Mesenteric fat pad (tissue), 1 donor: ENCODE measurements around the gene OR1F1. TPM values are rescaled to one million over a fixed set of nuclear protein-coding genes. Genes with fewer than 3 reads are reported as not detected.
"Not testable (repeated sequence)": the region's sequence is repeated elsewhere in the genome, so short reads cannot be mapped to it uniquely, and the experiment has no call there.

ENCODE experiments used
- DNase-seq: peaks from one replicate; pipeline ENCODE4 v3.0.0-alpha.2; 2020; ENCODE audit warnings: low spot score
- long read RNA-seq: library from polyadenylated mRNA; unstranded; transcript quantifications from one replicate; pipeline ENCODE4 v2.0.0, GENCODE V29; 2020
- total RNA-seq: library from RNA; stranded (reverse); fragmentation: NEBNext Ultra II Directional; extraction: Animal tissue kit (Norgen Biotek cat#: 25700); gene quantifications from one replicate; pipeline ENCODE4 v1.2.1, GENCODE V29; 2021
- donor health status: DM: yes; HTN: yes; CAD: no.

The OR1F1 gene
- total RNA-seq = not detected
- long read RNA-seq = 0 reads

DNA sequence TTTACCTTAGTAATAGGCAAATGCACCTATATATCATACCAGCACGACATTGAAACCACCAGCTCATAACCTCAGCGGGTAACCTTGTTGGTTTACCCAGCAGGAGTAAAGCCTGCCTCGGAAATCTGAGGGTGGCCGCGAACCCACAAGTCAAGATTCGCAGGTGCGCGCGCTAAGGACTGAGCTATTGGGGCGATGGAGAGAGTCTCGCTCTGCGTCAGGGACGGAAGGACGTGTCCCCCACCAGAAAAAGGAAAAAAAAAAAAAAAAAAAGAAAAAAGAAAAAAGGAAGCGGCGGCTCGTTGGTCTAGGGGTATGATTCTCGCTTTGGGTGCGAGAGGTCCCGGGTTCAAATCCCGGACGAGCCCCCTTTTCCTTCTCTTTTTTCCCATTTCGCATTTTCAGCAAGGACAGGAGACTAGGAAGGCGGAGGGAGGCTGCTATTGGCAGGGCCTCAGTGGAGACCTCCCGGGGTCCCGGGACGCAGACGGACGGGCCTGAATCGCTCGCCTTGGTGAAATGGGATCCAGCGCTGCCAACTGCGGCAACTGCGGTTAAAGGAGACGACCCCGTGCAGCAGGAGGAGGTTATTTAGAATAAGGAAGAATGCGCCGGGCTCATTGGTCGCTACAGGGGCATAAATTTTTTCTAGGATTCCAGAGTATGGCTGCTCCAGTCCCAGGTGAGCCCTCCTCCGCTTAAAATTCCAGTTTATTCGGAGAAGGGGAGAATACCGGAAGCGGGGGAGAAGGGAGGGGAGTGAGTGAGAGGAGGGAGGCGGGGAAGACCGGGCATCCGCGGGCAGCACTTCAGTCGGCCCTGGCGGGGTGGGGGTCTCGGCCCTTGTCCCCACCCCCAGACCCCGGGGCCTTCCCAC, at the start of gene OR1F1:
Gene OR1F1 (plus strand): TSS at position 407 of the 877 bp plus-strand sequence.
- no peak for DNase-seq

DNA sequence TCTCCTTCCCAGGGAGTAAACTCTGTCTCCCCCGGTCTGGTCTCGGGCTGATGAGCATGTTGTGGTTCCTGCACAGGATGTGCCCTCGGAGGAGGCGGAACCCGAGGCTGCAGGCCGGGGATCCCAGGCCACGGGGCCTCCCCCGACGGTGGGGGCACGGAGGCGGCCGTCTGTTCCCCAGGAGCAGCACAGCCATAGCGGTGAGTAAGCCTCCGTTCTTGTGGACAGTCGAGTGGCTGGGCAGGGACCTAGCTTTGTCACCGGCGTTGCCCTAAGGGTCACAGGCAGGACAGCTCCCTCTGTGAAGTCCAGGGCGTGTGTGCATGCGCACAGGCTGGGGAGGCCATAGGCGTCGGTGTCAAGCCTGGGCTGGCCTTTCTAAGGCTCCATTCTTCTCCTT, 49.7 kb upstream of the OR1F1 start:
- no peak for DNase-seq

DNA sequence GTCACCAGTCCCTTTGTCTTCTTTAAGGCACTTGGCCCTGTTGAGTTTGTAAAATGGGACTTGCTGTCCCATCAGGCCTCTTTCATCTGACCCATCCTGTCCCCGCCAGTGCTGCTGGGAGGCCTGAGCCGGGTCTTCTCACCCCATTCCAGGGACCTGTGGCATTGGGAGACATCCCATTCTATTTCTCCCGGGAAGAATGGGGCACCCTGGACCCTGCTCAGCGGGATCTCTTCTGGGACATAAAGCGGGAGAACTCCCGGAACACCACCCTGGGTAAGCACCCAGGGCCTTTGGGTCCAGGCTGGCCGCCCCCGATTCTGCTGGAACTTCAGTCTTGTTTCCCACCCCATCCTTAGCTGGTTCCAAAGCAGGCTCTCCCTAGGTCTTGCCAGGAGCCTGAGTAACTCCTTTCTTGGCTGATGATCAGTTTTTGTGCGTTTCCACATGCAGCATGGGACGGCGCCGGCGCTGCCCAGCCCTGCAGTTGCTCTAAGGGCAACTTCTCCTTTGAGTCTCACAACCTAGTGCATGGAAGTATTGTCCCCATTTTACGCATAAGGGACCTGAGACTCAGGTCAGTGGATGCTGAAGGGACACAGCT, 49.1 kb upstream of the OR1F1 start:
- DNase-seq = no peak

DNA sequence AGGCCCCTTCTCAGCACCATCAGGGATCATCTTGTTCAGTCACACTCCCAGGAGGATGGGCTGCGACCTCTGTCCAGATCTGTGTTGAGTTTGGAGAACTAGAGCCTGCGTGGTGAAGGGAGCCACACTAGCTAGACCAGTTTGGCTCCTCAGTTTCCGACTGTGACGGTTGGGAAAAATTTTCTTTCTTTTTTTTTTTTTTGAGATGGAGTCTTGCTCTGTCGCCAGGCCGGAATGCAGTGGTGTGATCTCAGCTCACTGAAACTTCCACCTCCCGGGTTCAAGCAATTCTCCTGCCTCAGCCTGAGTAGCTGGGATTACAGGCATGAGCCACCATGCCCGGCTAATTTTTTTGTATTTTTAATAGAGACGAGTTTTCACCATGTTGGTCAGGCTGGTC, 48.4 kb upstream of the OR1F1 start:
- DNase-seq = not testable (repeated sequence)

DNA sequence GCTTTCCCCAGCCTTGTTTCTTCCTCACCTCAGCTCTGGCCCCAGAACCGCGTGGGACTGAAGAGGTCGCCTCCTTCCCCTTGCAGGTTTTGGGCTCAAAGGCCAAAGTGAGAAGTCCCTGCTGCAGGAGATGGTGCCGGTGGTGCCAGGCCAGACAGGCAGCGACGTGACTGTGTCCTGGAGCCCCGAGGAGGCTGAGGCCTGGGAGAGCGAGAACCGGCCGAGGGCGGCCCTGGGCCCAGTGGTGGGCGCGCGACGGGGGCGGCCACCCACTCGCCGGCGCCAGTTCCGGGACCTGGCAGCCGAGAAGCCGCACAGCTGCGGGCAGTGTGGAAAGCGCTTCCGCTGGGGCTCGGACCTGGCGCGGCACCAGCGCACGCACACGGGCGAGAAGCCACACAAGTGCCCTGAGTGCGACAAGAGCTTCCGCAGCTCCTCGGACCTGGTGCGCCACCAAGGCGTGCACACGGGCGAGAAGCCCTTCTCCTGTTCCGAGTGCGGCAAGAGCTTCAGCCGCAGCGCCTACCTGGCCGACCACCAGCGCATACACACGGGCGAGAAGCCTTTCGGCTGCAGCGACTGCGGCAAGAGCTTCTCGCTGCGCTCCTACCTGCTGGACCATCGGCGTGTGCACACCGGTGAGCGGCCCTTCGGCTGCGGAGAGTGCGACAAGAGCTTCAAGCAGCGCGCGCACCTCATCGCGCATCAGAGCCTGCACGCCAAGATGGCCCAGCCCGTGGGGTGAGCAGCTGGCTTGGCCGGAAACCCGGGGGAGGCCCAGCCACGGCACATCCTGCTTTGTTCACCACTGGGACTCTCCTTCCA, 47.2 kb upstream of the OR1F1 start:
- DNase-seq = no peak

DNA sequence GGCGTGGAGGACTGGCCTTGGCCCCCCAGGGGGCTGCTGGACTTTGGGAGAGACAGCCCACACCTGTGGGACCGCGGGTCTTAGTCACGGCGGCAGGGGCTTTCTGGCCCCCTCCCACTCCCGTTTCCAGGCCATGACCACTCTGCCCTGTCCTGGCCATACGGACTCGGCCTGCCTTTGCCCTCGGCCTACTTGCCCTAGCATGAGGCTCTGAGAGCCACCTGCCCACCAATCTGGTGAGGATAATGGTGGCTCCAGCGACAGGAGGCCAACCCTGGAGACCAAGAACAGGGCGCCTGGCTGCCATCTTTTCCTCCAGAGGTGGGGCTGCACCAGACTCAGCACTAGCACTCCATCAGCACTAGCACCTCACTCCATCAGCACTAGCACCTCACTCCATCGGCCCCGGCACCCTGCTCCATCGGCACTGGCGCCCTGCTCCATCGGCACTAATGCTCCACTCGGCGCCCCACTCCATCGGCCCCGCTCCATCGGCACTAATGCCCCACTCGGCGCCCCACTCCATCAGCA, 46.2 kb upstream of the OR1F1 start:
- DNase-seq = no peak

DNA sequence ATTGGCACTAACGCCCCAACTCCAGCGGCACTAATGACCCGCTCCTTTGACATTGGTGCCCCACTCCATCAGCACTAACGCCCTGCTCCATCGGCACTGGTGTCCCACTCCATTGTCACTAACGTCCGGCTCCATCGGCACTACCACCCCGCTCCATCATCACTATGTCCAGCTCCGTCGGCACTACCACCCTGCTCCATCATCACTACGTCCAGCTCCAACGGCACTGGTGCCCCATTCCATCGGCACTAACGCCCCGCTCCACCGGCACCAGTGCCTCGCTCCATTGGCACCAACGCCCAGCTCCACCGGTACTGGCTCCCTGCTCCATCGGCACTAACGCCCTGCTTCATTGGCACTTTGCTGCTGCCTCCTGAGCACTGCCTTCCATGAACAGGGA, 45.7 kb upstream of the OR1F1 start:
- no peak for DNase-seq

DNA sequence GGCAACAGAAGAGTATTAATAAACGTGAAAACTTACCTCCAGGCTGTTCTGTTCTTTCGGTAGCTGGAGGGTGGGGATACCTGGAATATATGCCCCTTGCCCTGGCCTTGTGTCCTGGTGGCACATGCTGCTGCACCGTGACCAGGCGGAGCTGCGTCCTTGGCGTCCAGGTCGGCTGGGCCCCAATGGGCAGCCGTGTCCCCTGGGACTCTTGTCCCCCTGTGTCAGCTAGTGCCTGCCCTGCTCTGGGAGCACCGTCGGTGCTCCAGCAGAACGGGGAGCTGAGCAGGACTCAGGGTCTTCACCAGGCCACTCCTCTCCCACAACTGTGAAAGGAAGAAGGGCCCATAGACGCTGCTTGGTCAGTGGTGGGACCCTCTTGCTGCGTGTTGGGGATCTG, 45.2 kb upstream of the OR1F1 start:
- DNase-seq = no peak

DNA sequence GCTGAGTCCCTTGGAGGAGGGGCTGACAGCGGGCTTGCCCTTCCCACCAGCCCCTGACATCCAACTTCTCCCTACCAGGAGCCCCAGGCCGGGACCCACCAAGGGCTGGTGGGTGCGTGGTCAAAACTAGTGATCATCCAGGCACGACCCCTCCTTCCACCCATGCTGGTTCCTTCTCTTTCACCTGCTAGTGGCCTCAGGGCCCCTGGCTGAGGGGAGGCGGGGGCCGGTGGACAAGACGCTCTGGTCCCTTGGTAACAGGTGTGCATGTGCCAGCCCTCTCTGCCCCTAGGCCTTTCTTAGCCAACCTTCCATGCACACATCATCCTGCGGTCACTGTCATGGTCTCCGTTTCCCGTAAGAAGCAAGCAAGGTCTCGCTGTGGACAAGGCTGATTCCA, 44.8 kb upstream of the OR1F1 start:
- no peak for DNase-seq

DNA sequence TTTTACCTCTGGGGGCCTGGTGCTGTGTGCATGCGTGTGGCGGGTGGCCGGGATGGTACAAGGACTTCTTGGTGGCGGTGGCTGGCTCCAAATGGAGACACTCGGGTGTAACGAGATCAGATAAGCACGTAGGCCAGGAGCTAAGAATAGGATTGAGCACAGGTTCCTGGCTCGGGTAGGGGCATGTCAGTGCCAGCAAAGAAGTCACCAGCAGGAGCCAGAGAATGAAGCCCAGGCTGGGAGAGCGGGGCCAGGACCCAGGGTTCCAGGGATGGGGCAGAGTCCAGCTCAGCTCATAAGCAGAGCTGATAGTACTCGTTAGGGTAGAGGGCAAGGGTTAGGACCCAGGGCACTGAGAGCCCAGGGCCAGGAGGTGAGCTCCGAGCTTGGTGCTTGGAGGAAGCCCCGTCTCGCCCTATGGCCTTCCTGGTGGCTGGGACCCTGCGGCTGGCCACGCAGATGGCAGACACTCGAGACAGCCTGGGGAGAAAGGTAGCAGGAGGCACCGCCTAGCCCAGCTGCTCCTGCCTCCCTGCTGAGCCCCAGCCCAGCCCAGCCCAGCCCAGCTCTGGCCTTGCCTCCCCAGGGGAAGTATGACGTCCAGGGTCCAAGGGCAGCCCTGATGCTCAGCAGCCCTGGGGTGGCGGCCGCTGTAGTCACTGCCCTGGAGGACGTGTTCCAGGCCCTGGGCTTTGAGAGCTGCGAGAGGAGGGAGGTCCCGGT, 44.2 kb upstream of the OR1F1 start:
- no peak for DNase-seq

DNA sequence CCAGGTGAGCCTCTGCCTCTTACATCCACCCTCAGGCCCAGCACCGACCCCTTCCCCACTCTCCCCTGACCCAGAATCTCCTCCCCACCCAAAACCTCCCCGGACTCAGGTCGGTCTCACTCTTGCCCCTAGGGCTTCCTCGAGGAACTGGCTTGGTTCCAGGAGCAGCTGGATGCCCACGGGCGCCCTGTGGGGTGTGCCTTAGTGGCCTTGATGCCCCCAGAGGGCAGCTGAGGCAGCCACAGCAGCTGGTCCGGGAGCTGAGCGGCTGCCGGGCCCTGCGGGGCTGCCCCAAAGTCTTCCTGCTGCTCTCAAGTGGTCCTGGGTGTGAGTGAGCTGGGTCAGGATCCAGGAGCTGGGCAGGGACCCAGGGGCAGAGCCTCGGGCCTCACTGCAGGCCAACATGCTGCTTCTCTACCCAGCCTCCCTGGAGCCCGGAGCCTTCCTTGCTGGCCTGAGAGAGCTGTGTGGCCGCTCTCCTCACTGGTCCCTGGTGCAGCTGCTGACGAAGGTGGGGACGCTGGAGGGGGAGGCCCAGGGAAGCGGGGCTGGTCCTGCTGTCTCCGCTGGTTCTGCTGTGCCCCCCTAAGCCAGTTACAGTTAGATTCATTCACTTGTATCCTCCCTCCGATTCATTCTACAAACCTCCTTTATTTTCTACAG, 43.6 kb upstream of the OR1F1 start:
- no peak for DNase-seq

DNA sequence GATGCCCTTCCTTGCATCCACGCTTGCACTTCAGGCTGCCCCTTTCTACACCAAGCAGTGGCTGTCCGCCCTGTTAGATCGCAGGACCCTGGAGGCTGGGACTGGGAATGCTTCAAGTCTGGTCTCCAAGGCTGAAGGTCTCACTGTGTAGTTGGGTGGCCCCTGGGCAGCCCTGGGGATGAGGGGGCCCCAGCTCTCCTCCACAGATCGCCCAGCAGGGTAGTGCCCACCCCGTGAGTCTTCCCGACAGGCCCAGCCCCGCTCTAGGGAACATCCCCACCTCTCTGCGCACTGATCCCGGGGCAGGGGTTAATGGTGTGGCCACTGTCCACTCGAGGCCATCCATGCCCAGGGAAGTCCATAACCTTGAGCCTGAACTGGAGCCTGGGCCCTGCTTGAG, 42.9 kb upstream of the OR1F1 start:
- DNase-seq = no peak

DNA sequence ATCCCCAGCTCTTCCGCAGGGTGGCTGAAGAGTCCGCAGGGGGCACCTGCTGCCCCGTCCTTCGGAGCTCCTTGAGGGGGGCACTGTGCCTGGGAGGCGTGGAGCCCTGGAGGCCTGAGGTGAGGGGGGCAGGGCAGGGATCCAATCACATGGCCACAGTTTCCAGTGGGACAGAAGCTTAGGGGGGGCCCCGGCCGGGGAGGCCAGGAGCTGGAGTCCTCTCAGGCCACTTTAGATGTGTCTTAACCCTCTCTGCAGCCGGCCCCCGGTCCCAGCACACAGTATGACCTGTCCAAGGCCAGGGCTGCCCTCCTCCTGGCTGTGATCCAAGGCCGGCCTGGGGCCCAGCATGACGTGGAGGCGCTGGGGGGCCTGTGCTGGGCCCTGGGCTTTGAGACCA, 42.3 kb upstream of the OR1F1 start:
- DNase-seq = no peak

DNA sequence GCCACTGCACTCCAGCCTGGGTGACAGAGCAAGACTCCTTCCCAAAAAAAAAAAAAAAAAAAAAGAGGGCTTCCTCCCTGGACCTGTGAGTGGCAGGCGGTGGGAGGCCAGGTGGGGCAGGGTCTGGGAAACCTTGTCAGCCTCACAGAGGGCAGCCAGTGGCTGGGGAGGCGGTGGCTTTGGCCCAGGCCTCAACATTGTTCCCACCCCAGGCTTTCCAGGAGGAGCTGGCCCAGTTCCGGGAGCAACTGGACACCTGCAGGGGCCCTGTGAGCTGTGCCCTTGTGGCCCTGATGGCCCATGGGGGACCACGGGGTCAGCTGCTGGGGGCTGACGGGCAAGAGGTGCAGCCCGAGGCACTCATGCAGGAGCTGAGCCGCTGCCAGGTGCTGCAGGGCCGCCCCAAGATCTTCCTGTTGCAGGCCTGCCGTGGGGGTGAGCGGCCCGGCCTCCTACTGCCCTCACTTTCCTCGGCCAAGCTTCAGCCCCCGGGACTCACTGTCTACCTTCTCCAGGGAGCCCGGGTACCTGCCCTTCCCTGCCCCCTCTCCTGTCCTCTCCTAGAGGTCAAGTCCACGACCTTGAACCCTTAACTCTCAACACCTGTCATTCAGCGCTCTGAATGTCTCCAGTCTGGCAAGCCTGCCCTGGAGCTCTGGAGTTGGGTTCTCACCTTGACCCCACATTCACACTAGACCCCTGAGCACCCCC, 40.8 kb upstream of the OR1F1 start:
- DNase-seq = no peak

DNA sequence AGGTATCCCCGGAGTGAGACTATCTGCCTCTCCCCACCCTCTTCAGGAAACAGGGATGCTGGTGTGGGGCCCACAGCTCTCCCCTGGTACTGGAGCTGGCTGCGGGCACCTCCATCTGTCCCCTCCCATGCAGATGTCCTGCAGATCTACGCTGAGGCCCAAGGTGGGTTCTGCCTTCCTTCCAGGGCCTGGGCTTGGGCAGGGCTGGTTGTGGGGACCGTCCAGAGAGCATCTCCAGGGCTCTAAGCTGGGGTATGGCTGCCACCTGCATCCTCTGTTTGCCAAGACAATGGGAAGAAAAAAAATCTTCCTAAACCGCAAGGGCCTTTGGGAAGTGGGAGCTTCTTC, 40.3 kb upstream of the OR1F1 start:
- no peak for DNase-seq

DNA sequence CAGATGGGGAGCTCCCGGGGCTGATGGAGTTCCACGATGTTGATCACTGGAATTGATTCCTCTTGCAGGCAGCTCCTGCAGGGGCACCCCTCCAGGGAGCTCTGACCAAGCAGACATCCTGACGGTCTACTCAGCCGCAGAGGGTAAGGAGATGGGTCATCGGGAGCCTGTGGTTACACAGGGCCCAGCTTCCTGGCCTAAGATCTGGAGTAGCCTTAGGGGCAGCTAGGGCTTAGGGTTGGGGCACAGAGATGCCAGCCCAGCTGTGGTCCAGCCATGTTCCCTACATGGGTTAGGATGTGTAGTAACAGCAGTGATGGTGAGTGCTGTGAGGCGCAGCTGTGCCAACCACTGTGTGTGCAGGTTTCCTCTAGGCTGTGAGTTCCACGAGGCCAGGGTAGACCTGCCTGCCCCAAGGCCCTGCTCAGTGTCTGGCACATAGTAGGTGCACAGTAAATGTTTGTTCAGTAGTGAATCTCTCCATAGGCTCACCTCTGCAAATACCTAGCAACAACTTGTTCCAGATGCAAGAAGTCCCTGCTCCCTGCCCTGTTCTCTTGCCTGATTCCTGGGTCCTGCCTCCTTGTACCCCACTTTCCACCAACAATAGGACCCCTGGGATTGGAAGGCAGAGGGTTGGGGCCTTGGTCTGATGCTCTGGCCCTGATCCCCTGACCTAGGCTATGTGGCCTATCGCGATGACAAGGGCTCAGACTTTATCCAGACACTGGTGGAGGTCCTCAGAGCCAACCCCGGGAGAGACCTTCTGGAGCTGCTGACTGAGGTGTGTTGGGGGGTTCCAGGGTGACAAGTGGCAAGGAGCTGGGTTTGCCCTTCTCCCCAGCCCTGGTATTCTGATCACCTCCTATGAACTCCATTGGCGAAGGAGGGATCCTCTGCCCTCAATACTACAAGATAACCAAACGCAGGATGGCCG, 39.5 kb upstream of the OR1F1 start:
- DNase-seq = no peak

DNA sequence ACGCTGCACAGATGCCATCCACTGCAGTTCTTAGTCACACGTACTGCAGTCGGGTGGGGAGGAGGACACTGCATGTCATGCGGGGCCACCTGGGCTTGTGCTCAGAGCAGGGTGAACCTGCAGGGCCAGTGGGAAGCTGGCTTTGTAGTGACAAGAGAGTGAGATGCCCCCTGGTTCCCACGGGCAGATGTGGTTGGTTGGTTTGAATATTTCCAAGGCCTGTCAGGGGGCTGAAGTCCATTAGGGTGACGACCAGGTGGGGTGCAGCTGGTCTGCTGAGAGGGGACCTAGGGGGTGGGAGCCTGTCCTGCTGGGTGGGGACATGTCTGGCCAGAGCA, 38.8 kb upstream of the OR1F1 start:
- DNase-seq = no peak

DNA sequence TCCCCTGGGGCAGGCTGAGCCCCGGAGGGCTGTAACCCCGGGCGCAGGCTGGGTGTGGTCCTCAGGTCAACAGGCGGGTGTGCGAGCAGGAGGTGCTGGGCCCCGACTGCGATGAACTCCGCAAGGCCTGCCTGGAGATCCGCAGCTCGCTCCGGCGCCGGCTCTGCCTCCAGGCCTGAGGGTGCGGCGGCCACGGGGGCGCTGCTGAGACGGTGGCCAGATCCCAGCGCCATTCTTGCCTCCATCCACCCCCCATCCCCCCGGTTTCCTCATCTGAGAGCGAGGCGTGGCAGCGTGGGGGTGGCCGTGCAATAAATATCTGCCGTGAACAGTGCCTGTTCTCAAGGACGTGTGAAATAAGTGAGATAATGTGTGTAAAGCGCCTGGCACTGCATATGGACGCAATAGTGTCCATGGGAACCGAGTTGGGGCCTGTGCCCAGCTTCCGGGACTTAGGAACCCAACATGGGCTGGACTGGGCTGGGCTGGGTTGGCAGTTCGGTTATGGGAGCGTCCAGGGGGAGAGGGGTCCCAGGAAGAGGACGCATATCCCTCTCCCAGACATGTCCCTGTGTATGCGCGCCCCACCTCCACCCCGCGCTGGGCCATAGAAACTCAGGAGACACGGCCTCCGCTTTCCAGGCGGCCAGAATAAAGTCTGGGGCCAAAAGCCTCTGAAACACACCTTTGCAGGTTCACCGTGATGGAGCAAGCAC, 38.2 kb upstream of the OR1F1 start:
- no peak for DNase-seq
